Nephron (organoid): ENCODE data around the gene CCL16.

Source experiments
- H3K27ac Mint-ChIP-seq, 3 experiments: 2 replicates each; pipeline ENCODE4 v1.8.0; 2020; ENCODE audit warnings: mixed read lengths in 3 of 3, mild to moderate bottlenecking in 2 of 3, moderate library complexity in 1 of 3
- H3K27me3 Mint-ChIP-seq: 2 replicates; pipeline ENCODE4 v1.8.0; 2021; ENCODE audit warnings: low read depth, mild to moderate bottlenecking, moderate library complexity, mixed read lengths
- H3K36me3 Mint-ChIP-seq: 2 replicates; pipeline ENCODE4 v1.8.0; 2020; ENCODE audit warnings: low read depth, mixed read lengths
- H3K4me1 Mint-ChIP-seq: 2 replicates; pipeline ENCODE4 v1.8.0; 2020; ENCODE audit warnings: mixed read lengths
- H3K4me3 Mint-ChIP-seq, 3 experiments: 2 replicates each; pipeline ENCODE4 v1.8.0; 2020; ENCODE audit warnings: mild to moderate bottlenecking in 3 of 3, mixed read lengths in 3 of 3, moderate library complexity in 2 of 3
- H3K9me3 Mint-ChIP-seq: 2 replicates; pipeline ENCODE4 v1.8.0; 2020; ENCODE audit warnings: mixed read lengths
- TF ChIP-seq, protein P1 (sequence below), 3 experiments: fragments of 200-600 bp; sonication (generic); IDR thresholded peaks; one replicate each; pipeline ENCODE4 v1.5.0; 2021; ENCODE audit warnings: antibody characterized with exemption in 3 of 3; ENCODE audit not compliant: unreplicated experiment in 3 of 3

CCL16 gene, protein sequence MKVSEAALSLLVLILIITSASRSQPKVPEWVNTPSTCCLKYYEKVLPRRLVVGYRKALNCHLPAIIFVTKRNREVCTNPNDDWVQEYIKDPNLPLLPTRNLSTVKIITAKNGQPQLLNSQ

DNA sequence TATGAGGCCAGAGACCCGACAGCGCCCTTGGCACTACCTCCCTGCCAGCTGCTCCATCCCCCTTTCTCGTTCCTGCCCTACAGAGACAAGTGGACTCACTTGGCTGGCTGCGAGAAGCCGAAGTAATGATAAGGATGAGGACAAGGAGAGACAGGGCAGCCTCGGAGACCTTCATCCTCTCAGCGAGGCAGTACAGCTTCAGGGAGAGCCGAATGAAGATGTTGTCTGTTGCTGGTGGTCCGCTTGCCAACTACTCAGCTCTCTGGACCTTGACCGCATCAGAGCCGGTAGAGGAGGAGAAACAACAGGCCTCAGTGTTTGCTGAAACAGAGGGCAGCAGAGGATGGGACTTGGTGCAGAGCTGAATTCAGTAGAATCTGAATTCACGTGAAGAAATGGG is at the start of gene CCL16:
Gene CCL16, minus strand, starts transcription at position 252 of the 400 bp plus-strand sequence. Its CDS starts 77 bp downstream, at position 175.
- no peaks in the 10 kb centered on the region for H3K9me3 Mint-ChIP-seq
- H3K27ac Mint-ChIP-seq, result no peak within 1 kb of the TSS
- H3K27me3 Mint-ChIP-seq, result peaks cover 20% of the 10 kb centered on the region
- H3K4me3 Mint-ChIP-seq, result no peak within 1 kb of the TSS
- H3K4me1 Mint-ChIP-seq, result no peaks in the 10 kb centered on the region
- no peaks in the 10 kb centered on the region for H3K36me3 Mint-ChIP-seq
- TF ChIP-seq, protein P1, sequence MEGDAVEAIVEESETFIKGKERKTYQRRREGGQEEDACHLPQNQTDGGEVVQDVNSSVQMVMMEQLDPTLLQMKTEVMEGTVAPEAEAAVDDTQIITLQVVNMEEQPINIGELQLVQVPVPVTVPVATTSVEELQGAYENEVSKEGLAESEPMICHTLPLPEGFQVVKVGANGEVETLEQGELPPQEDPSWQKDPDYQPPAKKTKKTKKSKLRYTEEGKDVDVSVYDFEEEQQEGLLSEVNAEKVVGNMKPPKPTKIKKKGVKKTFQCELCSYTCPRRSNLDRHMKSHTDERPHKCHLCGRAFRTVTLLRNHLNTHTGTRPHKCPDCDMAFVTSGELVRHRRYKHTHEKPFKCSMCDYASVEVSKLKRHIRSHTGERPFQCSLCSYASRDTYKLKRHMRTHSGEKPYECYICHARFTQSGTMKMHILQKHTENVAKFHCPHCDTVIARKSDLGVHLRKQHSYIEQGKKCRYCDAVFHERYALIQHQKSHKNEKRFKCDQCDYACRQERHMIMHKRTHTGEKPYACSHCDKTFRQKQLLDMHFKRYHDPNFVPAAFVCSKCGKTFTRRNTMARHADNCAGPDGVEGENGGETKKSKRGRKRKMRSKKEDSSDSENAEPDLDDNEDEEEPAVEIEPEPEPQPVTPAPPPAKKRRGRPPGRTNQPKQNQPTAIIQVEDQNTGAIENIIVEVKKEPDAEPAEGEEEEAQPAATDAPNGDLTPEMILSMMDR (IDR thresholded peaks at IDR 0.05; ENCODE audit: unreplicated experiment in 3 of 3), result no peak

DNA sequence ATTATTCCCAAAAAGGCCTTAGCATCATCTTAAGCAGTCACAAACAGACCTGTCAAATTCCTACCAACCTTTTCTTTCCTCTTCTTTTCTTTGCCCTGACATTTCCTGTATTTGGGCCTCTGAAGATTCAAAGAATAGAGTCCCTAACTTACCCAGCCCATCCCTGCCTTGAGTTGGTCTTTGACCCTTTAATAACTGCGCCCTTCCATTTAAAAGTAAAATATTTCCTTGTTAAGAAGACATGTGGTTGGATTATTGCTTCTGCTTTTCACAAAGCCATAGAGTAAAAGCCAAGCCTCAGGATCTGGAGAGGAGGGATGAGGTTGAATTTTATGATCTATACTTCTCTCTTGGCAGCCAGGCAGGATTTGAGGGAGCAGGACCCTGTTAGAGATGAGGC is 49.7 kb upstream of the CCL16 start:
- Mint-ChIP-seq H3K4me1 (no peaks in the 10 kb centered on the region), H3K27me3 (peaks cover 24% of the 10 kb centered on the region), H3K27ac (no peak overlapping the region), H3K36me3 (no peaks in the 10 kb centered on the region), H3K4me3 (no peak overlapping the region), H3K9me3 (no peaks in the 10 kb centered on the region)
- TF ChIP-seq, protein P1 (IDR thresholded peaks at IDR 0.05; ENCODE audit: unreplicated experiment in 3 of 3), result no peak

DNA sequence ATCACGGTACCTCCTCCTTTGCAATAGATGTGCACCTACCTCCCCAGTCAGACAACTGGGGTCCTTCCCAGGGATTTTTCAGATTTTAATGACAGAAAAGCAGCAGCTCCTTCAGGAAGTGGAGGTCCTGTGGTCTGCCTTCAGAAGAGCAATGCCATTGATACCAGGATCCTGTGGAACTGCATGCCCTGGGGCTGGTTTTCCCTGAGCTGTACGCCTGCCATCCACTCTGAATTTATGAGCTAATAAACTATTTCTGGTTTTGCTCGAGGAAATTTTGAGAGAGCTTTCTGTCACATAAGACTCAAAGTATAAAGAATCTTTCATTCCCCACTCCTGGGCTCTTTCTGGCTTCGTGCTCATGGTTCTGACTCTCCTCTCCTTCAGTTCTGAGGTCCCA is 46.5 kb upstream of the CCL16 start:
- H3K9me3 Mint-ChIP-seq, result no peaks in the 10 kb centered on the region
- TF ChIP-seq, protein P1 (IDR thresholded peaks at IDR 0.05; ENCODE audit: unreplicated experiment in 3 of 3), result no peak
- no peaks in the 10 kb centered on the region for H3K36me3 Mint-ChIP-seq
- peaks cover 17% of the 10 kb centered on the region for H3K27me3 Mint-ChIP-seq
- no peak overlapping the region for H3K4me3 Mint-ChIP-seq
- H3K4me1 Mint-ChIP-seq, result no peaks in the 10 kb centered on the region
- H3K27ac Mint-ChIP-seq, result no peak overlapping the region

DNA sequence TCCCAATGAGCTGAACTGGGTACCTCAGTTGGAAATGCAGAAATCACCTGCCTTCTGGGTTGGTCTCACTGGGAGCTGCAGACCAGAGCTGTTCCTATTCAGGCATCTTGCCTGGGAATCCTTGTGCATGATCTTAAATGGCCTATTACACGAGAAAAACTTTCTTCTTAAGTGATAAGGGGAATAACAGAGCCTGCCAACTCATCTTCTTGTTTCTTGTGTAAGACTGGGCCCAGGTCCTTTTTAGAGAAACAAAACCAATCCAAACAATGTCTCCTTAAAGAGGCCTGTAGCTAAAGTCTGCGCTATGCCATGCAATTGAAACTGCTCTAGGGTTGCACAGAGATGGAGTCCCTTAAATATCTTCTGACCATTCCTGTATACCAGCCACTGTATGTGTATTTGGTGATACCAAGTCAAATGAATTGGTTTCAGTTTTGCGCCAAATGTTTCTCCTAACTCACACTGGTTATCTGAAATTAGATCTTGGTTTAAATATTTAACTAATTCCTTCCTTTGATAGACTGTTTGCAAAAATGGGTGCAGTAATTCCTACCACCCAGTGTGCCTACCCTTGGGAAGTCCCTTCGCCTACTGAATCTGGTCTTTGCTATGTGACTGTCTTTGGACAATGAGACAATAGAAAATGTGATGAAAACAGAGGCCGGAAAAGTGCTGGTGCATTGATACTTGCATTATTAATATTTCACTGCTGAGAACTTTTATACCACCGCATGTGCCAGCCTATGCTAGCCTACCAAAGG is 43.0 kb upstream of the CCL16 start:
- Mint-ChIP-seq H3K9me3 (no peaks in the 10 kb centered on the region), H3K36me3 (no peaks in the 10 kb centered on the region)

DNA sequence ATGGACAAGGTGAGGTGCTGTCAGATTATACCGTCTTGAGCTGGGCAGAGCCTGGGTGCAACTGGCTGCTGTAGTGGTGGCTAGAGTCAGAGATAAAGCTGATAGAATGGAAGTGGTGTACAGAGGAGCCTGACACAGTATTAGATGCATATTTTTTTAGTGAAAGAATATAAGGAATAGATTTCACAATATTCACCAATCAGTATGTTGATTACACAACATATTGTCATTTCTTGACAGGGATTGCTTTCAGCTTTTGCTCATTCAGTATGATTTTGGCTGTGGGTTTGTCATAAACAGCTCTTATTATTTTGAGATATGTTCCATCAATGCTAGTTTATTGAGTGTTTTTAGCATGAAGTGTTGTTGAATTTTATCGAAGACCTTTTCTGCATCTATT is 38.1 kb upstream of the CCL16 start:
- H3K36me3 Mint-ChIP-seq, result no peaks in the 10 kb centered on the region
- peaks cover 43% of the 10 kb centered on the region for H3K27me3 Mint-ChIP-seq
- no peaks in the 10 kb centered on the region for H3K4me1 Mint-ChIP-seq
- TF ChIP-seq, protein P1 (IDR thresholded peaks at IDR 0.05; ENCODE audit: unreplicated experiment in 3 of 3), result no peak
- no peak overlapping the region for H3K27ac Mint-ChIP-seq
- no peak overlapping the region for H3K4me3 Mint-ChIP-seq
- H3K9me3 Mint-ChIP-seq, result no peaks in the 10 kb centered on the region

More for the DNA sequence above, 43.0 kb upstream of the CCL16 start:
- Mint-ChIP-seq H3K4me1 (no peaks in the 10 kb centered on the region), H3K4me3 (no peak overlapping the region), H3K27ac (no peak overlapping the region), H3K27me3 (peaks cover 40% of the 10 kb centered on the region)
- TF ChIP-seq, protein P1 (IDR thresholded peaks at IDR 0.05; ENCODE audit: unreplicated experiment in 3 of 3), result no peak

DNA sequence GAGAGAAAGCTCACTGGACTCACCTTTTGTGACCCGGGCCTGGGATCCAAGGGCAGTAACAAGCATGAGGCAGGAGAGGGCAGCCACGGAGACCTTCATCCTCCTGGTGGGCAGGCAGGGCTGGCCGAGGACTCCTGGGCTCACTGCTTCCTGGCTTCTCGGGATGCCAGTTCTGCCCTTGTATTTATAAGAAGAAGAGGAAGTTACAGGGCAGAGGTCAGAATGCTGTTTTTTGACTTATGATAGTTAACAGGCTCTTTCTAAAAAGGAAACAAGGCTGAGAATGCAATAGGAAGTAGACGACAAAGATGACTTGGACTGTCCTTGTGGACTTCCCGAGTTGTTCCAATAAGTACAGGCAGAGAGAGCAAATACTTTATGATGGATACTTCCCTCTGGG is 36.5 kb upstream of the CCL16 start, which contains the start of gene CCL23:
Gene CCL23, minus strand, starts transcription at position 174 of the 400 bp plus-strand sequence. Its CDS starts 75 bp downstream, at position 99.
- TF ChIP-seq, protein P1 (IDR thresholded peaks at IDR 0.05; ENCODE audit: unreplicated experiment in 3 of 3), result no peak
- H3K36me3 Mint-ChIP-seq, result no peaks in the 10 kb centered on the region
- peaks cover 49% of the 10 kb centered on the region for H3K27me3 Mint-ChIP-seq
- H3K4me1 Mint-ChIP-seq, result no peaks in the 10 kb centered on the region
- peaks cover 3% of the 10 kb centered on the region for H3K9me3 Mint-ChIP-seq
- no peak within 1 kb of the TSS for H3K27ac Mint-ChIP-seq
- no peak within 1 kb of the TSS for H3K4me3 Mint-ChIP-seq
